T-helper 1 cell treated with Interleukin-12 subunit alpha and Interleukin-12 subunit beta and Interleukin-4 antibody, amounts not matched to agents 30 μg/mL and 1 μg/mL, for 36 hours (primary cell): ENCODE results near the gene SPATS2.
"Not testable (repeated sequence)": the region's sequence is repeated elsewhere in the genome, so short reads cannot be mapped to it uniquely, and the experiment has no call there.

Experiments
- H3K27ac Mint-ChIP-seq: one replicate; pipeline ENCODE4 v1.8.0; 2021; ENCODE audit warnings: mild to moderate bottlenecking, mixed read lengths
- H3K27me3 Mint-ChIP-seq: one replicate; pipeline ENCODE4 v1.8.0; 2021; ENCODE audit warnings: low read depth, mixed read lengths
- H3K36me3 Mint-ChIP-seq: one replicate; pipeline ENCODE4 v1.8.0; 2021; ENCODE audit warnings: low read depth, mixed read lengths
- H3K4me1 Mint-ChIP-seq: one replicate; pipeline ENCODE4 v1.8.0; 2021; ENCODE audit warnings: low read depth, mixed read lengths
- H3K4me3 Mint-ChIP-seq: one replicate; pipeline ENCODE4 v1.8.0; 2021; ENCODE audit warnings: mild to moderate bottlenecking, moderate library complexity, mixed read lengths
- H3K9me3 Mint-ChIP-seq: one replicate; pipeline ENCODE4 v1.8.0; 2021; ENCODE audit warnings: mixed read lengths

The SPATS2 gene

GRCh38 chr12:49507139-49507538 is 139.9 kb downstream of the SPATS2 start:
- peaks cover 9% of the 10 kb centered on the region for H3K36me3 Mint-ChIP-seq
- no peaks in the 10 kb centered on the region for H3K27me3 Mint-ChIP-seq
- peaks cover 2% of the 10 kb centered on the region for H3K4me1 Mint-ChIP-seq
- no peaks in the 10 kb centered on the region for H3K9me3 Mint-ChIP-seq
- no peak overlapping the region for H3K4me3 Mint-ChIP-seq
- H3K27ac Mint-ChIP-seq, result no peak overlapping the region

GRCh38 chr12:49509681-49510080 is 142.4 kb downstream of the SPATS2 start:
- not testable (repeated sequence) for H3K4me3 Mint-ChIP-seq, H3K4me1 Mint-ChIP-seq, H3K9me3 Mint-ChIP-seq, H3K27ac Mint-ChIP-seq, H3K27me3 Mint-ChIP-seq, H3K36me3 Mint-ChIP-seq

- no peaks in the 10 kb centered on the region for H3K27me3 Mint-ChIP-seq
- H3K27ac Mint-ChIP-seq, result no peak overlapping the region
- H3K9me3 Mint-ChIP-seq, result no peaks in the 10 kb centered on the region
- no peaks in the 10 kb centered on the region for H3K4me1 Mint-ChIP-seq
- no peak overlapping the region for H3K4me3 Mint-ChIP-seq
- H3K36me3 Mint-ChIP-seq, result peaks cover 2% of the 10 kb centered on the region
These were observed 144.1 kb downstream of the SPATS2 start for GRCh38 chr12:49511410-49511809.

GRCh38 chr12:49512546-49512945 is 145.3 kb downstream of the SPATS2 start:
- Mint-ChIP-seq H3K4me3 (no peak overlapping the region), H3K27ac (no peak overlapping the region), H3K9me3 (no peaks in the 10 kb centered on the region), H3K4me1 (no peaks in the 10 kb centered on the region), H3K36me3 (peaks cover 2% of the 10 kb centered on the region), H3K27me3 (no peaks in the 10 kb centered on the region)

- Mint-ChIP-seq H3K4me3 (no peak overlapping the region), H3K27ac (no peak overlapping the region), H3K9me3 (no peaks in the 10 kb centered on the region), H3K4me1 (peaks cover 2% of the 10 kb centered on the region), H3K27me3 (no peaks in the 10 kb centered on the region), H3K36me3 (peaks cover 2% of the 10 kb centered on the region)
These were observed 148.0 kb downstream of the SPATS2 start for GRCh38 chr12:49515266-49515665.

- H3K4me3 Mint-ChIP-seq, result no peak overlapping the region
- peaks cover 2% of the 10 kb centered on the region for H3K4me1 Mint-ChIP-seq
- H3K27ac Mint-ChIP-seq, result no peak overlapping the region
These were observed 151.8 kb downstream of the SPATS2 start for GRCh38 chr12:49518914-49519573.

GRCh38 chr12:49519574-49519936 is 152.3 kb downstream of the SPATS2 start:
- Mint-ChIP-seq H3K9me3 (no peaks in the 10 kb centered on the region), H3K4me3 (no peak overlapping the region), H3K27ac (no peak overlapping the region), H3K36me3 (peaks cover 4% of the 10 kb centered on the region), H3K27me3 (no peaks in the 10 kb centered on the region), H3K4me1 (peaks cover 2% of the 10 kb centered on the region)

More at GRCh38 chr12:49518914-49519573, 151.8 kb downstream of the SPATS2 start:
- Mint-ChIP-seq H3K9me3 (no peaks in the 10 kb centered on the region), H3K36me3 (peaks cover 4% of the 10 kb centered on the region), H3K27me3 (no peaks in the 10 kb centered on the region)

- H3K9me3 Mint-ChIP-seq, result no peaks in the 10 kb centered on the region
- peaks cover 2% of the 10 kb centered on the region for H3K4me1 Mint-ChIP-seq
- no peak overlapping the region for H3K27ac Mint-ChIP-seq
- no peaks in the 10 kb centered on the region for H3K27me3 Mint-ChIP-seq
- H3K4me3 Mint-ChIP-seq, result no peak overlapping the region
- H3K36me3 Mint-ChIP-seq, result peaks cover 7% of the 10 kb centered on the region
These were observed 154.1 kb downstream of the SPATS2 start for GRCh38 chr12:49521389-49521788.

- peaks cover 7% of the 10 kb centered on the region for H3K36me3 Mint-ChIP-seq
- H3K27ac Mint-ChIP-seq, result no peak overlapping the region
These were observed 157.5 kb downstream of the SPATS2 start for GRCh38 chr12:49524660-49525324.

GRCh38 chr12:49525942-49526341 is 158.7 kb downstream of the SPATS2 start:
- no peak overlapping the region for H3K4me3 Mint-ChIP-seq
- H3K4me1 Mint-ChIP-seq, result no peaks in the 10 kb centered on the region
- no peaks in the 10 kb centered on the region for H3K27me3 Mint-ChIP-seq
- peaks cover 7% of the 10 kb centered on the region for H3K36me3 Mint-ChIP-seq
- no peak overlapping the region for H3K27ac Mint-ChIP-seq
- H3K9me3 Mint-ChIP-seq, result no peaks in the 10 kb centered on the region

More at GRCh38 chr12:49524660-49525324, 157.5 kb downstream of the SPATS2 start:
- Mint-ChIP-seq H3K9me3 (no peaks in the 10 kb centered on the region), H3K27me3 (no peaks in the 10 kb centered on the region), H3K4me3 (no peak overlapping the region), H3K4me1 (no peaks in the 10 kb centered on the region)

GRCh38 chr12:49527361-49528130 is 160.3 kb downstream of the SPATS2 start:
- Mint-ChIP-seq H3K4me1 (no peaks in the 10 kb centered on the region), H3K27me3 (no peaks in the 10 kb centered on the region), H3K9me3 (no peaks in the 10 kb centered on the region), H3K36me3 (peaks cover 5% of the 10 kb centered on the region), H3K27ac (no peak overlapping the region), H3K4me3 (no peak overlapping the region)

GRCh38 chr12:49529414-49529813 is 162.2 kb downstream of the SPATS2 start:
- no peaks in the 10 kb centered on the region for H3K4me1 Mint-ChIP-seq
- no peaks in the 10 kb centered on the region for H3K9me3 Mint-ChIP-seq
- H3K27me3 Mint-ChIP-seq, result no peaks in the 10 kb centered on the region
- H3K36me3 Mint-ChIP-seq, result peaks cover 3% of the 10 kb centered on the region
- no peak overlapping the region for H3K27ac Mint-ChIP-seq
- H3K4me3 Mint-ChIP-seq, result no peak overlapping the region

- no peaks in the 10 kb centered on the region for H3K4me1 Mint-ChIP-seq
These were observed 164.5 kb downstream of the SPATS2 start for GRCh38 chr12:49531745-49532144.

GRCh38 chr12:49533331-49533730 is 166.1 kb downstream of the SPATS2 start:
- Mint-ChIP-seq H3K4me1 (peaks cover 2% of the 10 kb centered on the region), H3K4me3 (no peak overlapping the region)

More at GRCh38 chr12:49531745-49532144, 164.5 kb downstream of the SPATS2 start:
- no peak overlapping the region for H3K27ac Mint-ChIP-seq
- H3K4me3 Mint-ChIP-seq, result no peak overlapping the region
- no peaks in the 10 kb centered on the region for H3K36me3 Mint-ChIP-seq
- H3K27me3 Mint-ChIP-seq, result peaks cover 17% of the 10 kb centered on the region
- no peaks in the 10 kb centered on the region for H3K9me3 Mint-ChIP-seq

GRCh38 chr12:49534122-49534521 is 166.9 kb downstream of the SPATS2 start:
- H3K9me3 Mint-ChIP-seq, H3K4me1 Mint-ChIP-seq, H3K36me3 Mint-ChIP-seq, H3K27ac Mint-ChIP-seq, H3K4me3 Mint-ChIP-seq: not testable (repeated sequence)
- H3K27me3 Mint-ChIP-seq, result peaks cover 34% of the 10 kb centered on the region

More at GRCh38 chr12:49533331-49533730, 166.1 kb downstream of the SPATS2 start:
- H3K27ac Mint-ChIP-seq, result no peak overlapping the region
- H3K36me3 Mint-ChIP-seq, result no peaks in the 10 kb centered on the region
- no peaks in the 10 kb centered on the region for H3K9me3 Mint-ChIP-seq
- H3K27me3 Mint-ChIP-seq, result peaks cover 33% of the 10 kb centered on the region
